Fibroblast of skin of scalp (primary cell): ENCODE data around the gene ZNF333.
"Not testable (repeated sequence)": the region's sequence is repeated elsewhere in the genome, so short reads cannot be mapped to it uniquely, and the experiment has no call there.

ENCODE experiments used
- DNase-seq: peaks from one replicate; pipeline ENCODE4 v3.0.0-alpha.2; 2013

The ZNF333 gene

DNA sequence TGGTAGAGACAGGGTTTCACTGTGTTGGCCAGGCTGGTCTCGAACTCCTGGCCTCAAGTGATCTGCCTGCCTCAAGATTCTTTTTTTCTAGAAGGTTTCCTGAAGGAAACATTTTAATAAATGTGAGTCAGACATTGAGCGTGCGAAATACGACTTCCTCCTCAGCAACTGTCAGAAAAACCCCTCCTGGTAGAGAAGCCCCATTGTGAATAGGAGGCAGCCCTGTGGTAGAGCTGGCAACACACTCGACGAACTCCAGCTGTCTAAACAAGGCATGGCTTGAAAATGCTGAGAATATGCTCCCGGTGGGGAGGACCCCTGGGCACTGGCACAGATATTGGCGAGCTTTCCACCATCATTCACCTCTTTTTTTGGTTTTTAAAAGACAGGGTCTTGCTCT is 9.8 kb downstream of the ZNF333 start:
- DNase-seq = peak; percentile 23

DNA sequence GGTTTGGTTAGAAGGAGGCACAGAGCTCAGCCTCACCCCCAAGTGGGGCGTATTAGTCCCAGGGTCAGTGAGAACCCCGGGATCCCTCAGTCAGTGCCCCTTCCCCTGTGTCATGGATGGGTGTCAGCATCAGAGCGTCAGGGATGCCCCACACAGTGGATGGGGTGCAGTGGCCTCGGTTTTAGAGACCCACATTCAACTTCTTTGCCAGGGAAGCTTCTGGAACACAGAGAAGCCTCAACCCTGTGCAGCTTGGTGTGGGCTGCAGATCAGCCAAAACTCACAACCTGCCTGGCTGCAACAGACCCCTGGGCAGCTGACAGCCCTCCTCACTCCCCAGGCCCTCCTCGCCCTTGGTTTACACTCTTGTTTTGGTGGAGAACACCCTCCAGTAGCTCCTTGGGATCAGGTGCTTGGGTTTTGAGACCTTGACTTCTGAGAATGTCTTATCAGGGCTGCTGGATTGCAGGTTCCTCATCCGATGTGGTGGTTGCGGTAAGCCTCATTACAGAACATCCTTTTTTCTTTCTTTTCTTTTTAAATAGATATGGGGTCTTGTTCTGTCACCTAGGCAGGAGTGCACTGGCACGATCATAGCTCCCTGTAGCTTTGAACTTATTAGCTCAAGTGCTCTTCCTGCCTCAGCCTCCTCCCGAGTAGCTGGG is 11.0 kb downstream of the ZNF333 start:
- no peak for DNase-seq

DNA sequence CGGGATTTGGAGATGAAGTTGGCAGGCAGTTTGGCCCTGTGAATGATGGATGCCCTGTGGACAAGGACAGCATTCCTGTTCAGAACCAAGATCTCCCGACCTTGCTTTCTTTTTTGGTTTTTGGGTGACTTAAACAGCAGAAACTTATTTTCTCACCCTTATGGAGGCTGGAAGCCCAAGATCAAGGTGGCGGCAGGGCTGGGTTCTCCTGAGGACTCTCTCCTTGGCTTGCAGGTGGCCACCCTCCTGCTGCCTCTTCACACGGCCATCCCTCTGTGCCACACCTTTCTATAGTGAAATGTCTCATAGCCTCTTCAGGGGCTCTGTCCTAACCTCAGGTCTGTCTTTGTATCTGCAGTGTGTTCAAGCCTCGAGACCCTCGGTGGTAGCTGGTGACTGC is 14.0 kb downstream of the ZNF333 start:
- DNase-seq = no peak

DNA sequence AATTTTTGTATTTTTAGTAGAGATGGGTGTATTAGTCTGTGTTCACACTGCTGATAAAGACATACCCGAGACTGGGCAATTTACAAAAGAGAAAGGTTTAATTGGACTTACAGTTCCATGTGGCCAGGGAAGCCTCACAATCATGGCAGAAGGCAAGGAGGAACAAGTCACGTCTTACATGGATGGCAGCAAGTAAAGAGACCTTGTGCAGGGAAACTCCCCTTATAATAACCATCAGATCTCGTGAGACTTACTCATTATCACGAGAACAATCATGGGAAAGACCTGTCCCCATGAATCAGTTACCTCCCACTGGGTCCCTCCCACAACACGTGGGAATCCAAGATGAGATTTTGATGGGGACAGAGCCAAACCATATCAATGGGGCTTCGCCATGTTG is 14.6 kb downstream of the ZNF333 start:
- DNase-seq = no peak

DNA sequence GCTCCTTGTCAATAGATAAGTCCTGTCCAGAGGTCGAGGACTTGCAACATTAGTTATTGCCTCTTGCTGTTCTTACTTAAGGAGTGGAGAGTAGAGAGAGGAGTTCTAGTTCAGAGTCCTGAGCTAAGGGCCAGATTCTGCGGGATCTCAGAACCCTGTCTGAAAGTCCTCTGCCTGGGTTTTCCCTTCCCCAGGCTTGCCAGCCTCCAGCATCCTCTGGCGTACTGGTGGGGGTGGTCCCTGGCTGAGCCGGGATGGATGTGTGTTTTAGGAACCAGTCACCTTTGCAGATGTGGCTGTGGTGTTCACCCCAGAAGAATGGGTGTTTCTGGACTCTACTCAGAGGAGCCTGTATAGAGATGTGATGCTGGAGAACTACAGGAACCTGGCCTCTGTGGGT is 26.0 kb downstream of the ZNF333 start:
- DNase-seq = no peak

DNA sequence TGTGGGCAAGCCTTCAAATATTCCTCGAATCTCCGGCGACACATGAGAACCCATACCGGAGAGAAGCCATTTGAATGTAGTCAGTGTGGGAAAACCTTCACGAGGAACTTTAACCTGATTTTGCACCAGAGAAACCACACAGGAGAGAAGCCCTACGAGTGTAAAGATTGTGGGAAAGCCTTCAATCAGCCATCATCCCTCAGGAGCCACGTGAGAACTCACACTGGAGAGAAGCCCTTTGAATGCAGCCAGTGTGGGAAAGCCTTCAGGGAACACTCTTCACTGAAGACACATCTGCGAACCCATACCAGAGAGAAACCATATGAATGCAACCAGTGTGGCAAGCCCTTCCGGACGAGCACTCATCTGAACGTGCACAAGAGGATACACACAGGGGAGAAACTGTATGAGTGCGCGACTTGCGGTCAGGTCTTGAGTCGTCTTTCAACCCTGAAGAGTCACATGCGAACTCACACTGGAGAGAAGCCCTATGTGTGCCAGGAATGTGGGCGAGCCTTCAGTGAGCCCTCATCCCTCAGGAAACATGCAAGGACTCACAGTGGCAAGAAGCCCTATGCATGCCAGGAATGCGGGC is 28.8 kb downstream of the ZNF333 start:
- no peak for DNase-seq

DNA sequence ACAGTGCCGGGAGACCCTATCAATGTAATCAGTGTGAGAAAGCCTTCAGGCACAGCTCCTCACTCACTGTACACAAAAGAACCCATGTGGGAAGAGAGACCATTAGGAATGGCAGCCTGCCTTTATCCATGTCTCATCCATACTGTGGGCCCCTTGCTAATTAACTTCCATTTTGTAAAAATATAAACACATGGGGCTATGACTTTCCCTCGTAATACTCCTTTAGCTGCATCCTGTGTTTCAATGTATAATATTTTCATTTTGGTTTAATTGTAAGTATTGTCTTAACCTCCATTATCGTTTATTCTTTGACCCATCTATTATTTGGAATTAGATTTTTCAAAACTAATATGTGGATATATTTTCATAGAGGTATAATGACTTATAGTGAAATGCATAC is 29.3 kb downstream of the ZNF333 start:
- no peak for DNase-seq

DNA sequence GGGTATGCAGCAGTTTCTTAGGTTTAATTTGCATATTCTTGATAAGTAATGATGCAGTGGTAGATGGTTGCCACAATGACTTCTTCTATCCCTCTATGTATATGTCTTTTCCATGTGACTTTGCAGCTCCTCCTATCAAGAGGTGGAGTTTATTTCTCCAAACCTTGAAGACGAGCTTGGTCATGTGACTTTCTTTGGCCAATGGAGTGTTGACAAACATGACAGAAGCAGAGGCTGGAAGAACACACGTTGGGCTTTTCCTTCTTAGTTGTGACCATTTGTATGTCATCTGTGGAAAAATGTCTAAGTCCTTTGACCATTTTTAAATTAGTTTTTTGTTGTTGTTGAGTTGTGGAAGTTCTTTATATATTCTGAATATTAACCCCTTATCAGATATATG is 32.3 kb downstream of the ZNF333 start:
- DNase-seq = no peak

DNA sequence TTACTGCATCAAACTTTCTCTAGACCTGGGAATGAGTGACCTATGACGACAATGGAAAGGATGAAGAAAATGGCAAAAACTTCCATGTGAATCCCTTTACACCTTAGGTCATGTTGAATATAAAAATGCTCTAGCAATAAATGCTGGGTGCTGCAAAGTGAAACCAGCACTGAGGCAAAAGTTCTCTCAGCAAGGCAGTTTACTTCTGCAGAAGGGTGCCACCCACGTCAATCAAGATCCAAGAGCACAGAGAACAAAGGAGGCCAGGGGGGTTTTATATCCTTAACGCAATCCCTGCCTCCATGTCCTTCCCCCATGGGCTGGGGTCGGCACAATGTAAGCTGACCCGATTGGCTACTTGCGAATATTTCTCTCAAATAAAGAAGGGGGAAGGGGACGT is 38.7 kb downstream of the ZNF333 start:
- DNase-seq = no peak

DNA sequence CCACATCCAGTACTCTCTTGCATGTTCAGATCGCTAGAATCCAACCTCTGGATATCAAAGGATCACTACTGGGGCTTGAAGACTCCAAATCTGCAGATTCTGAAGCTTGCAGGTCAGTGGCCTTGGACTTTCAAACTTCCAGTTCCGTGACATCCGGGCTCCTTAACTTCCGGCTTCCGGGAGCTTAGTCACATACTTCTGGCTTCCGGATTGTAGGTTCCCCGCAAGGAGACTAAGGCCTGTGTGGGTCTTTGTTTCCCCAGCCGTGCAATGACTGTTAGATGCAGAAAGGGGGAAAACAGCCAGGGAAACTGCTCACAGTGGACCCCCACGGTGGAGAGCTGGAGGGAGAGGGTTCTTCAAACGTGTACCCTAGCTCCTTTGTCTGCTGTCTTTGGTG is 41.4 kb downstream of the ZNF333 start:
- DNase-seq = no peak

DNA sequence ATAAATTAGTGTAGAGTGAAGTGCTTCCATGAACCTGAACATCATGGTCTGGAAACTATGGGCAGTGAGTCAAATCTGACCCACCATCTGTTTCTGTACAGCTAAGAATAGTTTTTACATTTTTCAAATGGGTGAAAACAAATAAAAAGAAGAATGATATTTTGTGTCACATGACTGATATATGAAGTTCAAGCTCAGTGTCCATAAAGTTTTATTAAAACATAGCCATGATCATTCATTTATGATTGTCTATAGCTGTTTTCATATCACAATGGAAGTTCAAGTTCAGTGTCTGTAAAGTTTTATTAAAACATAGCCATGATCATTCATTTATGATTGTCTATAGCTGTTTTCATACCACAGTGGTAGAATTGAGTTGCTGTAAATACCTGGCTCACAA is 42.7 kb downstream of the ZNF333 start:
- no peak for DNase-seq

DNA sequence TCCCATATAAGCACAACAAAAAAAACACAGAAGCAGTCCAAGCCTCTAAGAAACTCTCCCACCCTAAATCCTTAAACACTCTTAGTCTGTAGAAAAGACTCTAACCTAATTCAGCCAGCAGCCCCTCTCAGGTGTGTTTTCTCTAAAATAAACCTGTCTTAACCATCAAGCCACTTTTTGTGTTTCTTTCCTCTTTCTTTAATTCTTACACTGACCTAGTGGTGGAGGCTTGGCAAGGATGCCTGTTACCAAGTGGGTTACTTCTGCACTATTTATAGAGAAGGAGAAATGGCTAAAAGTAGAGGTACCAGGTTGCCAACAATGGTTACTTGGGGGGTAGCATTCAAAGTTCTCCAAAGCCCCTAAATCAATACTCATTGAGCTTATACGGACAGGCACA is 43.7 kb downstream of the ZNF333 start:
- no peak for DNase-seq

DNA sequence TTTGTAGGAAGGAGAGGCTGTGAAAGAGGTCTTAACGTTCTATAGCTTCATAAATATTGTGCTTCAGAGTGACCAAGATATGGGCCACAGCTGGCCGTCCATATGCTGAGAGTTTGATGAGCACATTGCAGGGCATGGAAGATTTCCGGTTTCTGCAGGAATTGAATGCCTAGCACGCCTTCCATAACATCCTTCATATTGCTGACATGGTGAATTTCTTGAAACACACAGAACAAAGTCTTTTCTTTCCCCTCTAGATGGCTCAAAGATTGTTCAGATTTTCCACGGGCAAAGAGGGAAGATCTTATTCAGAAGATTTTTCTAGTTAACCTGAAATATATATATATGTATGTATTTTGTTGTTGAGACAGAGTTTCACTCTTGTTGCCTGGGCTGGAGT is 46.1 kb downstream of the ZNF333 start:
- DNase-seq = no peak

DNA sequence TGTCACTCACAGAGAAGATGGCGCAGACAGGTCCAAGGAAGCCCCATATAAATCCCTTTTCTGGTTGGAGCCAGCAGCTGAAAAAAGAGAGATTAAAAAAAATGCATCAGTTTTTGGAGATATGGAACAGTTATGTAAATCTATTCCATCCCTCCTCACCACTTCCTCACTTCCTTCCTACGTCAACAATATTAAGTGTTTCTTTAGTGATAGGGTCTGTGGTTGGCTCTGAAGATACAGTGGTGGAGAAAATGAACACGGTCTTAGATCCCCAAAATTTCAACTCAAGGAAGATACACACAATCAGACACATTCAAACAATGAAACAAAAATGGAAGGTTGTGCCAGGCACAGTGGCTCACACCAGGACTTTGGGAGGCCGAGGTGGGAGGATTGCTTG is 57.0 kb downstream of the ZNF333 start:
- DNase-seq = no peak

DNA sequence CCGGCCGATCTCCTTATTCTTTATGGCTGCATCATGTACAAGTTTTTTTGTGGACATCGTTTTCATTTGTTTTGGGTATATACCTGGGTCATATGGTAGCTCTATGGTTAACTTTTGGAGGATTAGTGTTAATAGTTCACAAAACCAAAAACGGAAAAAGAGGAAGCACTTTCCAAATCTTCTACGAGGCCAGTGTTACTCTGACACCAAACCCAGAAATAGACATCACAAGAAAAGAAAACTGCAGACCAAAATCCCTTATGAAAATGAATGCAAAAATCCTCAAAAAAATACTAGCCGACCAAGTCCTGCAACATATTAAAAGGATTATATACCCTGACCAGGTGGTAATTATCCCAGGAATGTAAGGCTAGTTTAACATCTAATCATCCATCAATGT is 58.8 kb downstream of the ZNF333 start:
- no peak for DNase-seq

DNA sequence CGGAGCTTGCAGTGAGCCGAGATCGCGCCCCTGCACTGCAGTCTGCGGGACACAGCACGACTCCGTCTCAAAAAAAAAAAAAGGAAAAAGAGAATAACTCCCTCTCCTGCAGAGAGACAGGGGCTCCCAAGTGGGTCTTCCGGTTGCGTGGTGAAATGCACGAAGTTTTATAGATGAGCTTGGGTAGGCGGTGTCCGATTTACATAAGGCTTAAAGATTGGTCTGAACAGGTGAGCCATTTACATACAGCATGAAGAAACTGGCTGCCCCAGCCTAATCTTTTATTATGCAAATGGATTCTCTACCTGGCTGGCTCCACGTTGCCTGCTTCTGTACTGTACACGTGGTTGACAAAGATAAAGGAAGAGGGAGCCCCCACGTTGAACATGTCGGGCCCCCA is 69.0 kb downstream of the ZNF333 start:
- DNase-seq = no peak

DNA sequence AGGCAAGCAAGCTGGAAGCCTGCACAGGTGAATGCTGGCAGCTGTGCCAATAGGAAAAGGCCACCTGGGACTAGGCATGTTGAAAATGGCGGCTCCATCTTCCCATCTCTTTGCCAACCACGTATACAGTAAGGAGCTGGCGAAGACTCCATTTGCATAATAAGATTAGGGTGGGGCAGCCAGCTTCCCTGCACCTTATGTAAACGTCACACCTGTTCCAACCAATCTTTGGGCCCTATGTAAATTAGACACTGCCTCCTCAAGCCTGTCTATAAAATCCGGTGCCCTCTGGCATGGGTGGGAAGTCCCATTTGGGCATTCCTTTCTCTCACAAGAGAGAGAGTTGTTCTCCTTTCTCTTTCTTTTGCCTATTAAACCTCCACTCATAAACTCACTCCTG is 71.8 kb downstream of the ZNF333 start:
- no peak for DNase-seq

DNA sequence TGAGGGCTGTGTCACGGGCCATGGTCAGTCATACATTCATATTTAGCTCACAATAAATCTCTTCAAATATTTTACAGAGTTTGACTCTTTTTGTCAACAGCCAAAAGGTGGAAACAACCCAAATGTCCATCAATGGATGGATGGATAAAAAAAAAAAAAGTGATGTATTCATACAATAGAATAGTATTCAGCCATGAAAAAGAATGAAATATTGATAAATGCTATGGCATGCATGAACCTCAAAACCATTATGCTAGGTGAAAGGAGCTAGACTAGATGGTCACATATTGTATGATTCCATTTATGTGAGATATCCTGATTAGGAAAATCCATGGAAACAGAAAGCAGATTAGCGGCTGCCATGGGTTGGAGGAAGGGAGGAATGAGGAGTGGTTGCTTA is 72.3 kb downstream of the ZNF333 start:
- no peak for DNase-seq

DNA sequence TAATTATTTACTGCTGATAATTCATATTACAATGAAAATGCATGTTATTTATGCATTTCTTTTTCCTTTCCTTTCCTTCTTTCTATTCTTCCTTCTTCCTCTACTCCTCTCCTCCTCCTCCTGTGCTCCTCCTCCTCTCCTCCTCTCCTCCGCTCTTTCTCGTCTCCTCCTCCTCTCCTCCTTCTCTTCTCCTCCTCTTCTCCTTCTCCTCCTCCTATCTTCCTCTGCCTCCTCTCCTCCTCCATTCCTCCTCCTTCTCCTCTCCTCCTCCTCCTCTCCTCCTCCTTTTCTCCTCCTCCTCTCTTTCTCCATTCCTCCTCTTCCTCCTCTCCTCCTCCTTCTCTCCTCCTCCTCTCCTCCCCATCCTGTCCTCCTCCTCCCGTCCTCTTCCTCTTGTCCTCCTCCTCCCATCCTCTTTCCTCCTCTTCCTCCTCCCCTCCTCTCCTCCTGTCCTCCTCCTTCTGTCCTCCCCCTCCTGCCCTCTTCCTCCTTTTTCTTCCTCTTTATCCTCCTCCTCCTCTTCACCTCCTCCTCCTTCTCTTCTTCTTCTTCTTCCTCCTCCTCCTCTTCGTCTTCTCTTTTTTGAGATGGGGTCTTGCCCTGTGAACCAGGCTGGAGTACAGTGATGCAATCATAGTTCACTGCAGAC is 73.8 kb downstream of the ZNF333 start:
- no peak for DNase-seq

DNA sequence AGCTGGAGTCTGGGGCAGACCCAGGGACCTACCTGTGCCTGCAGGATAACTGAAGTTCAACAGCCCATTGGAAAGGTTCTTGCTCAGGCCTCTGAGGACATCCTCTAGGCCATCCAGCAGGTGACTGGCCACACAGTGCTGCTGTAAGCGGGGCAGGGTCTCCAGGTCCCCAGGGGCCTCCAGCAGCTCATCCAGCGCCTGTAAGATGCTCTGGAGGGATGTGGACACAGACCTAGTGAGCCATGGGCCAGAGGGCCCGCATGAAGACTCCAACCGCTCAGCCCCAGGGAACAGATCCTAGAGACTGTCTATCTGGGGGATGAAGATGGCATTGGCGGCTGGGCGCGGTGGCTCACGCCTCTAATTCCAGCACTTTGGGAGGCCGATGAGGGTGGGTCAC is 74.6 kb downstream of the ZNF333 start:
- DNase-seq = no peak

DNA sequence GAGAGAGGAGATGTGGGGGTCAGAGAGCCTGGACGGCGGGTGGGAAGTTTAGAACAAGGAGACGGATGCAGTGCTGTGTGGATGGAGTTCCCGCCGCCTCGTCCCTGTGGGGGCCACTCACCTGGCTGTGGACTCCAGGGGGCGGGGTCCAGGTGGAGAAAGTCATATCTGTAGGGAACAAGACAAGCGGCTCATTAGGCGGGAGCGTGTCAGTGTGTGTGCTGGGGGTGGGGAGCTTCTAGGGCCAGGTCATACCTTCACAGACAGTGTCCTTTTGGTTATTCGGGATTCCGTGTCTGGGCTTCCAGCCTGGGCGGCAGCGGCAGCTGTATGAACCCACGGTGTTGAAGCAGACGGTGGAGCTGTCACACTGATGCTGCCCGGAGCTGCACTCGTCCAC is 75.6 kb downstream of the ZNF333 start:
- DNase-seq = not testable (repeated sequence)

DNA sequence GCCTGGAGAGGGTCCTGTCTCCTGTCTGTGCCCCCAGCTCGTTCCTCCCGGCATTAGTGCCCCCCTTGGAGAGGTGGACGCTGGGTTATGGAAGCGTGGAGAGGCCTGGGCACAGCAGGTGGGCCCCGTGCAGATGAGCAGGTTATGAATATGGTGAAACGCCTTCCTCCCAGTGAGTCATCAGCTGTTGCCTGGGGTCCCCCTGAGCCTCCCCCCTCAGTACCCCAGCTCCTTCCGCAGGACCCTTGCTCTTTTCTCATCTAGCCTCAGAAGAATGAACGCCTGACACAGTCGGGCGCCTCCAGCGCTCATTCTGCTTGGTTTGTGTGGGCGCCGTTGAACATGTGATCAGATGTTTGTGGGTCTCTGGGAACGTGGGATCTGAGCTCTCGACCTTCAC is 76.0 kb downstream of the ZNF333 start:
- not testable (repeated sequence) for DNase-seq

DNA sequence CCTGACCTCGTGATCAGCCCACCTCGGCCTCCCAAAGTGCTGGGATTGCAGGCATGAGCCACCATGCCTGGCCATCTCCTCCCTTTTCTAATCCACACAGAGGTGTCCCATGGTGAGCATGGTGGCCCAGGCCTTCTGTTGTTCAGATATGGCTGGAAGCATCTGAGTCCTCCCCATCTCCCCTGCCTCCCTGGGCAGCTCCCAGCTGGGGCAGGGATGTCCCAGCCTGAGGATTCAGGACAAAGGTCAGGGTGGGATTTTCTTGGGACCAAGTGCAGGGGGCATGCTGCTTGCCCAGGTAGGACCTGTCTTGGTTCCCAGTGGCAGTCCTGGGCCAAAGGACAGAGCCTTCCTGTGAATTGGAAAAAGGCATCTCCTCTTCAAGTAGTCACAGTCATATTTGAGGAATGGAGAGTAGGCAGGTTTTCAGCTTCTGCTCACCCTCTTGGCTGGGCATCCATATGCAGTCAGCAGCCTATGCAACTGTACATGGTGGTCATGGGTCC is 77.7 kb downstream of the ZNF333 start:
- no peak for DNase-seq

DNA sequence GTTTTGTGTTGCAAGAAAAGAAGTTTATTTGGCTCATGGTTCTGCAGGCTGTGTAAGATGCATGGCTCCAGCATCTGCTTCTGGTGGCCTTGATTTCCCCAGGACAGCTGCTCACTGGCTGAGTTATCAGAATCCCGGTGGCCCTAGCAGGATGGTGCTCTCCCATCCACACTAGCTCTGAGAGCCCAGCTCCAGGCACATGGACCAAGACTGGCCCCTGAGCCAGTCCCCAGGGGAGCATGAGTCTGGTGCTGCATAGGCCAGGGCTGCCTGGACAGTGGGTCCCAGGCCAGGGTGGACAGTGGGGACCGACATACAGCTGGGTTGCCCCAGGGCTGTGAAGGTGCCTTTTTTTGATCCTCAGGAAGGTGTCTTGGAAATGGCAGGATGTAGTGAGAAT is 78.2 kb downstream of the ZNF333 start:
- DNase-seq = no peak
